ENCODE results near the gene GALR1.
"Not testable (repeated sequence)": the region's sequence is repeated elsewhere in the genome, so short reads cannot be mapped to it uniquely, and the experiment has no call there.

The GALR1 gene

GRCh38 chr18:77250926-77251729 is 1.5 kb downstream of the GALR1 start:
- DNase-seq (ENCODE audit: low read depth) = no peak

GRCh38 chr18:77251730-77252050 is 2.0 kb downstream of the GALR1 start:
- no peak for DNase-seq (ENCODE audit: low read depth)

GRCh38 chr18:77254711-77255405 is 5.2 kb downstream of the GALR1 start:
- no peak for DNase-seq (ENCODE audit: low read depth)

GRCh38 chr18:77255426-77256105 is 5.9 kb downstream of the GALR1 start:
- no peak for DNase-seq (ENCODE audit: low read depth)

GRCh38 chr18:77262643-77263465 is 13.2 kb downstream of the GALR1 start:
- no peak for DNase-seq (ENCODE audit: low read depth)

- DNase-seq (ENCODE audit: low read depth) = no peak
These were observed 13.8 kb downstream of the GALR1 start for GRCh38 chr18:77263466-77263763.

- no peak for DNase-seq (ENCODE audit: low read depth)
These were observed 18.3 kb downstream of the GALR1 start for GRCh38 chr18:77267969-77268368.

- DNase-seq (ENCODE audit: low read depth) = no peak
These were observed 18.8 kb downstream of the GALR1 start for GRCh38 chr18:77268456-77268855.

- no peak for DNase-seq (ENCODE audit: low read depth)
These were observed 22.2 kb downstream of the GALR1 start for GRCh38 chr18:77271576-77272481.

GRCh38 chr18:77290841-77291240 is 41.2 kb downstream of the GALR1 start:
- not testable (repeated sequence) for DNase-seq (ENCODE audit: low read depth)

GRCh38 chr18:77298172-77298571 is 48.5 kb downstream of the GALR1 start:
- no peak for DNase-seq (ENCODE audit: low read depth)

GRCh38 chr18:77299706-77300105 is 50.1 kb downstream of the GALR1 start:
- DNase-seq (ENCODE audit: low read depth) = no peak

- no peak for DNase-seq (ENCODE audit: low read depth)
These were observed 50.9 kb downstream of the GALR1 start for GRCh38 chr18:77300579-77300978.

GRCh38 chr18:77304268-77304667 is 54.6 kb downstream of the GALR1 start:
- DNase-seq (ENCODE audit: low read depth) = no peak

GRCh38 chr18:77305676-77306075 is 56.0 kb downstream of the GALR1 start:
- no peak for DNase-seq (ENCODE audit: low read depth)

GRCh38 chr18:77308216-77308615 is 58.6 kb downstream of the GALR1 start:
- no peak for DNase-seq (ENCODE audit: low read depth)

GRCh38 chr18:77314511-77314910 is 64.9 kb downstream of the GALR1 start:
- DNase-seq (ENCODE audit: low read depth) = no peak

GRCh38 chr18:77314952-77315351 is 65.3 kb downstream of the GALR1 start:
- no peak for DNase-seq (ENCODE audit: low read depth)

- no peak for DNase-seq (ENCODE audit: low read depth)
These were observed 66.4 kb downstream of the GALR1 start for GRCh38 chr18:77316008-77316407.

- no peak for DNase-seq (ENCODE audit: low read depth)
These were observed 67.0 kb downstream of the GALR1 start for GRCh38 chr18:77316641-77317040.

GRCh38 chr18:77320971-77321559 is 71.4 kb downstream of the GALR1 start:
- DNase-seq (ENCODE audit: low read depth) = no peak
